ENCODE results near the gene DDO.

GRCh38 chr6:110430741-110431140 is 15.4 kb upstream of the DDO start:
- no peak for TF ChIP-seq CTCF (conservative IDR thresholded peaks at IDR 0.05; ENCODE audit: low read depth, low read length)
- TF ChIP-seq EZH2 (IDR thresholded peaks at IDR 0.05; ENCODE audit: borderline replicate concordance, low read depth, low read length, poor library complexity, severe bottlenecking) = no peak
